Ascending aorta (tissue), 2 donors: ENCODE measurements around the gene STK39. TPM values are rescaled to one million over a fixed set of nuclear protein-coding genes. Genes with fewer than 3 reads are reported as not detected.

Experiments used
- DNase-seq, 2 donors: peaks; one replicate each; pipeline ENCODE4 v3.0.0-alpha.2; 2019; ENCODE audit warnings: low spot score in 2 of 2
- H3K27ac ChIP-seq, 2 donors: fragments of 200-600 bp; sonication (generic); one replicate each; pipeline ENCODE4 v1.5.1; 2016 to 2017; ENCODE audit warnings: mild to moderate bottlenecking in 1 of 2
- H3K27me3 ChIP-seq: fragments of 200-600 bp; sonication (generic); one replicate; pipeline ENCODE4 v1.5.1; 2017
- H3K36me3 ChIP-seq, 2 donors: fragments of 200-600 bp; sonication (generic); one replicate each; pipeline ENCODE4 v1.5.1; 2016
- H3K4me1 ChIP-seq, 2 donors: fragments of 200-600 bp; sonication (generic); one replicate each; pipeline ENCODE4 v1.5.1; 2016 to 2017; ENCODE audit warnings: mild to moderate bottlenecking in 1 of 2
- H3K4me3 ChIP-seq, 2 donors: fragments of 200-600 bp; sonication (generic); one replicate each; pipeline ENCODE4 v1.5.1; 2016 to 2017; ENCODE audit warnings: mild to moderate bottlenecking in 1 of 2
- H3K9me3 ChIP-seq, 2 donors: fragments of 200-600 bp; sonication (generic); one replicate each; pipeline ENCODE4 v1.5.1; 2016
- intact Hi-C: fragments of 100-400 bp; cut with DNase I; formaldehyde crosslinking; loops from one replicate; pipeline ENCODE4 v1.15.1; 2023
- total RNA-seq: library from RNA; depleted of rRNA; stranded (reverse); fragments of >200 nt; gene quantifications from one replicate; pipeline ENCODE4 v1.1.0, GENCODE V29; 2016
- TF ChIP-seq, protein P1 (sequence below), 3 experiments: fragments of 200-600 bp in 2 of 3; fragments of 450-650 bp in 1 of 3; sonication (generic) in 2 of 3; IDR thresholded peaks; one replicate each; pipeline ENCODE4 v1.5.1; 2016 to 2019; ENCODE audit warnings: antibody characterized with exemption in 3 of 3, mild to moderate bottlenecking in 1 of 3, moderate library complexity in 1 of 3

The STK39 gene
- total RNA-seq = 7.5 TPM

DNA sequence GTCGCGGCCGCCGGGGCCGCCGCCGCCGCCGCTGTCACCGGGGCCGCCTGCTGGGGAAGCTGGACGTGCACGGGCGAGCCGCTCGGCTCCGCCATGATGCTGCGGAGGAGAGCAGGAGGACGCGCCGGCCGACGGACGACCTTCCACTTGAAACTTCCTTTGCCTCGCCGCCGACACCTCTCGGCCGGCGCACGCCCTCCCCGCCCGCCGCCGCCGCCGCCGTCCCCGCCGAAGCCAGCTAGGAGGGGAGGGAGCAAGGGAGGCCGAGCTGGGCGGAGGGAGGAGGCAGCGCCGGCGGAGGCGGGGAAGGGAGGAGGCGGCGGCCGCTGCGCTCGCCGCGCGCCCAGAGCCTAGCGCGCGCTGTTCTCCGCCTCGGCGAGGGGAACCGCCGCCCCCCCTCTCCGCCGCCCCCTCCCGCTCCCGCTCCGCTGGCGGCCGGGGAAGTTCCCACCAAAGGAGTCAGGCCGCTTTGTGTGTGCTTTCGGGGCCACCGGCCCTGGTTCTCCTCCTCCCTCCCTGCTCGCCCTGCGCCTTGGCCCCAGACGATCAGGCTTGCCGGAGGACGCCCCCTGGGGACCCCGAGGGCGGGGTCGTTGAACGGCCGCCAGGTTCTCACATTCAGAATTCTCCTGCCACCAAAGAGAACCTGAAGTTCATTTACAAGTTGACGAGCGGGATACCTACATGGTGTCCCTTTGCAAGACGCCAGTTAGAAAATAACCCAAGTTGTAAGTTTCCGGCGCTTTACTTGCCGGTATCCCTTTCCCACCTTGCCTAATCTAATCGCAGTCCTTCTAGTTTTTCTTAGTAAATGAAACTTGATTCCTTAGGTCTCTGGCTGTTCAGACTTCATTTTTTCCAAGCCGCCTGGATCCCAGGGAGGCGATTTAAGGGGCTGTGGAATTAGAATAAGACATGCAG is at the start of gene STK39:
Gene STK39, minus strand, starts transcription at position 255 of the 921 bp plus-strand sequence. Its CDS starts 160 bp downstream, at position 95.
- intact Hi-C loops = loop anchor here (5.0 to 10.0 kb wide), 3 partner anchors 83 to 270 kb away; partner anchors contain the start of gene CERS6
- no peaks in the 10 kb centered on the region for H3K27me3 ChIP-seq
- peaks cover 0 to 10% of the 10 kb centered on the region in 2 donors for H3K4me1 ChIP-seq
- H3K9me3 ChIP-seq = no peaks in the 10 kb centered on the region
- peak within 1 kb of the TSS; percentile 82 to 84 for H3K27ac ChIP-seq
- DNase-seq = peak in 1 of 2 donors; percentile 84
- H3K36me3 ChIP-seq = no peaks in the 10 kb centered on the region
- TF ChIP-seq, protein P1, sequence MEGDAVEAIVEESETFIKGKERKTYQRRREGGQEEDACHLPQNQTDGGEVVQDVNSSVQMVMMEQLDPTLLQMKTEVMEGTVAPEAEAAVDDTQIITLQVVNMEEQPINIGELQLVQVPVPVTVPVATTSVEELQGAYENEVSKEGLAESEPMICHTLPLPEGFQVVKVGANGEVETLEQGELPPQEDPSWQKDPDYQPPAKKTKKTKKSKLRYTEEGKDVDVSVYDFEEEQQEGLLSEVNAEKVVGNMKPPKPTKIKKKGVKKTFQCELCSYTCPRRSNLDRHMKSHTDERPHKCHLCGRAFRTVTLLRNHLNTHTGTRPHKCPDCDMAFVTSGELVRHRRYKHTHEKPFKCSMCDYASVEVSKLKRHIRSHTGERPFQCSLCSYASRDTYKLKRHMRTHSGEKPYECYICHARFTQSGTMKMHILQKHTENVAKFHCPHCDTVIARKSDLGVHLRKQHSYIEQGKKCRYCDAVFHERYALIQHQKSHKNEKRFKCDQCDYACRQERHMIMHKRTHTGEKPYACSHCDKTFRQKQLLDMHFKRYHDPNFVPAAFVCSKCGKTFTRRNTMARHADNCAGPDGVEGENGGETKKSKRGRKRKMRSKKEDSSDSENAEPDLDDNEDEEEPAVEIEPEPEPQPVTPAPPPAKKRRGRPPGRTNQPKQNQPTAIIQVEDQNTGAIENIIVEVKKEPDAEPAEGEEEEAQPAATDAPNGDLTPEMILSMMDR (IDR thresholded peaks at IDR 0.05) = no peak
- peak within 1 kb of the TSS; percentile 75 to 98 for H3K4me3 ChIP-seq

DNA sequence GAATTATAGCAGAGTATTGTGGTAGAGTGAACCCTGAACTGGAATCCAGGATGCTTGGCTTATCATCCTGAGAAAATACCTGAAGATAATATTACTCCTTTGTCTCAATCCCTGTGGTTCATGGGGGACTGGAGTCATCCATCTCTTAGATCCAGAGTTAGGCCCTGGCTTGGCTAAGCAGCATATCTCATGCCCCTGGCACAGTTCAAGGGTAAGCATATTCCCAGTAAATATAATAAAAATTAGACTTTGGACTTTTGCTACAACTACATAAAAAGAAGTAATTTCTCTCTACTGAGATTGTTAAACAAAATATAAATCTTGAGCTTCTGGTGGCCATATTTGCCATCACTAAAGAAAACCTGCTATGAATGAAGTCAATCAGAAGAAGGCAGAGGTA is 47.7 kb upstream of the STK39 start:
- intact Hi-C loops = no loop called here
- TF ChIP-seq, protein P1 (IDR thresholded peaks at IDR 0.05) = no peak

DNA sequence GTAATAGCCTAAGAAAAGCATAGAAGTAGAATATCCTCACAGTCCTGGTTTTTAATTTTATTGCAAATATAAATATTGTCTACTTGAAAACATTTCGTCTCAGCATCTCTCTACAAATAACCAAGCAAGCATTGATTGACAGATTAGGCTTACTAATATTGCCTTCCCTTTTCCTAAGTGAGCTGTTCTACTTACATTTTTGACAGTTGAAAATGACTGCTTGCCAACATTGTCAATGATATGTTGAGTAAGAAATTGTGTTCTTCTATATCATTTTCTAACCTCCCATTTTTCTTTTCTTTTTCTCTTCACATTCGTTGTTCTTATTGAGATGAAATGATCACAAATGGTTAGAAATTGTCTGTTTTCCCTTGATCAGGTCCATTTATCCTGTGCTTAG is 47.0 kb upstream of the STK39 start:
- H3K27me3 ChIP-seq = no peaks in the 10 kb centered on the region
- no peak overlapping the region for H3K4me3 ChIP-seq
- TF ChIP-seq, protein P1 (IDR thresholded peaks at IDR 0.05) = no peak
- intact Hi-C loops = no loop called here
- H3K9me3 ChIP-seq = no peaks in the 10 kb centered on the region
- no peak overlapping the region for H3K27ac ChIP-seq
- DNase-seq = no peak
- H3K4me1 ChIP-seq = no peaks in the 10 kb centered on the region
- H3K36me3 ChIP-seq = no peaks in the 10 kb centered on the region

More for the DNA sequence above, 47.7 kb upstream of the STK39 start:
- H3K4me1 ChIP-seq = no peaks in the 10 kb centered on the region
- no peak overlapping the region for H3K27ac ChIP-seq
- H3K27me3 ChIP-seq = no peaks in the 10 kb centered on the region
- no peak overlapping the region for H3K4me3 ChIP-seq
- DNase-seq = no peak
- no peaks in the 10 kb centered on the region for H3K36me3 ChIP-seq
- no peaks in the 10 kb centered on the region for H3K9me3 ChIP-seq

DNA sequence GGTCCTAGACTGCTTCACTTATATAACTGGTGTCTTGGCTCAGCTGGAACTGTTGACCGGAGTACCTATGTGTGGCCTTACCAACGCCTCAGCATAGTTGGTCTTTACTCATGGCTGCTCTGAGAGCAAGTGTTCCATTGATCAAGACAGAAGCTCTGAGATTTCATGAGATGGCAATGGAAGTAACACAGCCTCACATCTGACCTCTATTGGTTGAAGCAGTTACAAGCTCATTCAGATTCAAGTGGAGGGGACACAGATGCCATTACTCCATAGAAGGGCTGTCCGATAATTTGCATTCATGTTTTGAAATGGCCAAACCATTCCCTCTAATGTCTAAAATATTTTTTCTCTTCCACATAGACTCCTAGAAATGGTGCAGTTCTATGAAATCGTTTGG is 46.4 kb upstream of the STK39 start:
- DNase-seq = no peak
- Histone ChIP-seq H3K4me3 (no peak overlapping the region), H3K36me3 (no peaks in the 10 kb centered on the region), H3K4me1 (no peaks in the 10 kb centered on the region), H3K27me3 (no peaks in the 10 kb centered on the region), H3K27ac (no peak overlapping the region), H3K9me3 (no peaks in the 10 kb centered on the region)
- intact Hi-C loops = no loop called here
- TF ChIP-seq, protein P1 (IDR thresholded peaks at IDR 0.05) = no peak

DNA sequence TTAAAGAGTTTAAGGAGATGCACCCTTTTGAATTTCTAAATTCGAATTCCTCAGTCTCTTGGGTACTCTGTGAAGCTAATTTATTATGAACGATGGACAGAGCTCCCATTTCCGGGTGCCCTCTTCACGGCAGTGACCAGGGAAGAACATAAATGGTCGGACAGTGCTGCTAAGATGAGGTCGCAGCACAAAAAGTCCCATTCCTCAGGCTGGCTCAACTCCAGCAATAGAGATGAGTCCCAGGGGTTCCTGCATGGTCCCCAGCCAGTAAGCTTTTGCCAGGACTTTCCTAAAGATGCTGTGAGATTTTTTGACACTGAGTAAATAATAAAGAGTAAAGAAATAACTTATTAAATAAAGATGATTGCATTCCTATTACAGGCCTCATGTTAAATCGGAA is 43.0 kb upstream of the STK39 start:
- no peaks in the 10 kb centered on the region for H3K4me1 ChIP-seq
- no peak overlapping the region for H3K27ac ChIP-seq
- intact Hi-C loops = no loop called here
- TF ChIP-seq, protein P1 (IDR thresholded peaks at IDR 0.05) = no peak
- H3K9me3 ChIP-seq = no peaks in the 10 kb centered on the region
- no peak overlapping the region for H3K4me3 ChIP-seq
- no peak for DNase-seq
- H3K27me3 ChIP-seq = no peaks in the 10 kb centered on the region
- no peaks in the 10 kb centered on the region for H3K36me3 ChIP-seq
